Measurements from ENCODE around the gene KIDINS220. TPM values are rescaled to one million over a fixed set of nuclear protein-coding genes. Genes with fewer than 3 reads are reported as not detected.

KIDINS220 gene
- total RNA-seq (34.7 TPM), polyA plus RNA-seq (19.3 TPM)
- long read RNA-seq, donor 1: 0 reads
- long read RNA-seq, donor 2, partial matches to known transcripts: 0 of 2 reads
- long read RNA-seq, donor 2, other reads (novel, unspliced or antisense): 0 of 2 reads
- long read RNA-seq, donor 3: 0 reads
- long read RNA-seq, donor 4, partial matches to known transcripts: 0 of 1 reads
- long read RNA-seq, donor 4, other reads (novel, unspliced or antisense): 0 of 1 reads
- long read RNA-seq, donor 5, partial matches to known transcripts: 0 of 2 reads
- long read RNA-seq, donor 5, other reads (novel, unspliced or antisense): 0 of 2 reads
- long read RNA-seq, donor 6, partial matches to known transcripts: 0 of 1 reads
- long read RNA-seq, donor 6, other reads (novel, unspliced or antisense): 0 of 1 reads
- long read RNA-seq, donor 7, partial matches to known transcripts: 0 of 1 reads
- long read RNA-seq, donor 7, other reads (novel, unspliced or antisense): 0 of 1 reads
- long read RNA-seq, donor 8: 0 reads
- long read RNA-seq, donor 9, full-length matches to known transcripts: 2 of 2 reads
- long read RNA-seq, donor 9, partial matches to known transcripts: 0 of 2 reads
- long read RNA-seq, donor 9, other reads (novel, unspliced or antisense): 0 of 2 reads
- long read RNA-seq, donor 10, partial matches to known transcripts: 0 of 1 reads
- long read RNA-seq, donor 10, other reads (novel, unspliced or antisense): 0 of 1 reads

GRCh38 chr2:8836971-8837794, at the start of gene KIDINS220:
KIDINS220 (minus strand) TSS chr2:8837613; CDS start chr2:8827093, 10,520 bp downstream.
- WGBS: under 1% methylated on average over 67 of the region's 67 CpGs
- H3K4me1 ChIP-seq (ENCODE audit: control insufficient read depth in 2 of 2, insufficient read depth in 2 of 2, low read length in 2 of 2): peaks cover 12 to 19% of the 10 kb centered on the region in 2 donors
- DNase-seq (ENCODE audit: low read depth in 6 of 9, low spot score in 9 of 9): peak; percentile 65 to 92 (median 82)
- H3K27me3 ChIP-seq (ENCODE audit: control insufficient read depth in 2 of 2, insufficient read depth in 1 of 2, low read length in 1 of 2): no peaks in the 10 kb centered on the region
- no peaks in the 10 kb centered on the region for H3K36me3 ChIP-seq (ENCODE audit: control insufficient read depth in 2 of 2, insufficient read depth in 2 of 2, low read length in 1 of 2)
- peak within 1 kb of the TSS; percentile 76 to 89 for H3K27ac ChIP-seq (ENCODE audit: low read depth in 1 of 2, low read length in 1 of 2)
- H3K9me3 ChIP-seq (ENCODE audit: control insufficient read depth in 2 of 2, insufficient read depth in 1 of 2, low read length in 1 of 2): no peaks in the 10 kb centered on the region
- peak within 1 kb of the TSS; percentile 63 to 77 for H3K4me3 ChIP-seq (ENCODE audit: low read length in 2 of 2)

GRCh38 chr2:8886876-8887275, 49.5 kb upstream of the KIDINS220 start:
- peak in 1 of 9 donors; percentile 2 for DNase-seq (ENCODE audit: low read depth in 6 of 9, low spot score in 9 of 9)
- no peak overlapping the region for H3K27ac ChIP-seq (ENCODE audit: low read depth in 1 of 2, low read length in 1 of 2)

GRCh38 chr2:8886202-8886518, 48.7 kb upstream of the KIDINS220 start:
- H3K36me3 ChIP-seq (ENCODE audit: control insufficient read depth in 2 of 2, insufficient read depth in 2 of 2, low read length in 1 of 2): no peaks in the 10 kb centered on the region
- H3K27ac ChIP-seq (ENCODE audit: low read depth in 1 of 2, low read length in 1 of 2): no peak overlapping the region
- 94% methylated on average over 1 of the region's 1 CpG for WGBS
- H3K27me3 ChIP-seq (ENCODE audit: control insufficient read depth in 2 of 2, insufficient read depth in 1 of 2, low read length in 1 of 2): no peaks in the 10 kb centered on the region
- no peak for DNase-seq (ENCODE audit: low read depth in 6 of 9, low spot score in 9 of 9)
- H3K9me3 ChIP-seq (ENCODE audit: control insufficient read depth in 2 of 2, insufficient read depth in 1 of 2, low read length in 1 of 2): no peaks in the 10 kb centered on the region
- no peak overlapping the region for H3K4me3 ChIP-seq (ENCODE audit: low read length in 2 of 2)
- no peaks in the 10 kb centered on the region for H3K4me1 ChIP-seq (ENCODE audit: control insufficient read depth in 2 of 2, insufficient read depth in 2 of 2, low read length in 2 of 2)

More at GRCh38 chr2:8886876-8887275, 49.5 kb upstream of the KIDINS220 start:
- Histone ChIP-seq H3K4me1 (ENCODE audit: control insufficient read depth in 2 of 2, insufficient read depth in 2 of 2, low read length in 2 of 2) (no peaks in the 10 kb centered on the region), H3K9me3 (ENCODE audit: control insufficient read depth in 2 of 2, insufficient read depth in 1 of 2, low read length in 1 of 2) (no peaks in the 10 kb centered on the region), H3K27me3 (ENCODE audit: control insufficient read depth in 2 of 2, insufficient read depth in 1 of 2, low read length in 1 of 2) (no peaks in the 10 kb centered on the region), H3K4me3 (ENCODE audit: low read length in 2 of 2) (no peak overlapping the region), H3K36me3 (ENCODE audit: control insufficient read depth in 2 of 2, insufficient read depth in 2 of 2, low read length in 1 of 2) (no peaks in the 10 kb centered on the region)
- WGBS: 40% methylated on average over 2 of the region's 2 CpGs

GRCh38 chr2:8885449-8886201, 48.2 kb upstream of the KIDINS220 start:
- WGBS: 99% methylated on average over 7 of the region's 7 CpGs
- H3K4me1 ChIP-seq (ENCODE audit: control insufficient read depth in 2 of 2, insufficient read depth in 2 of 2, low read length in 2 of 2): no peaks in the 10 kb centered on the region
- H3K36me3 ChIP-seq (ENCODE audit: control insufficient read depth in 2 of 2, insufficient read depth in 2 of 2, low read length in 1 of 2): no peaks in the 10 kb centered on the region
- no peak overlapping the region for H3K4me3 ChIP-seq (ENCODE audit: low read length in 2 of 2)
- no peaks in the 10 kb centered on the region for H3K27me3 ChIP-seq (ENCODE audit: control insufficient read depth in 2 of 2, insufficient read depth in 1 of 2, low read length in 1 of 2)
- no peaks in the 10 kb centered on the region for H3K9me3 ChIP-seq (ENCODE audit: control insufficient read depth in 2 of 2, insufficient read depth in 1 of 2, low read length in 1 of 2)
- DNase-seq (ENCODE audit: low read depth in 6 of 9, low spot score in 9 of 9): no peak
- no peak overlapping the region for H3K27ac ChIP-seq (ENCODE audit: low read depth in 1 of 2, low read length in 1 of 2)

GRCh38 chr2:8884812-8885211, 47.4 kb upstream of the KIDINS220 start:
- H3K4me1 ChIP-seq (ENCODE audit: control insufficient read depth in 2 of 2, insufficient read depth in 2 of 2, low read length in 2 of 2): no peaks in the 10 kb centered on the region
- WGBS: 95% methylated on average over 4 of the region's 4 CpGs
- H3K4me3 ChIP-seq (ENCODE audit: low read length in 2 of 2): no peak overlapping the region
- H3K9me3 ChIP-seq (ENCODE audit: control insufficient read depth in 2 of 2, insufficient read depth in 1 of 2, low read length in 1 of 2): no peaks in the 10 kb centered on the region
- no peaks in the 10 kb centered on the region for H3K36me3 ChIP-seq (ENCODE audit: control insufficient read depth in 2 of 2, insufficient read depth in 2 of 2, low read length in 1 of 2)
- DNase-seq (ENCODE audit: low read depth in 6 of 9, low spot score in 9 of 9): no peak
- no peak overlapping the region for H3K27ac ChIP-seq (ENCODE audit: low read depth in 1 of 2, low read length in 1 of 2)
- H3K27me3 ChIP-seq (ENCODE audit: control insufficient read depth in 2 of 2, insufficient read depth in 1 of 2, low read length in 1 of 2): no peaks in the 10 kb centered on the region

- no peaks in the 10 kb centered on the region for H3K4me1 ChIP-seq (ENCODE audit: control insufficient read depth in 2 of 2, insufficient read depth in 2 of 2, low read length in 2 of 2)
- WGBS: 94% methylated on average over 5 of the region's 5 CpGs
- no peak overlapping the region for H3K4me3 ChIP-seq (ENCODE audit: low read length in 2 of 2)
- H3K27ac ChIP-seq (ENCODE audit: low read depth in 1 of 2, low read length in 1 of 2): no peak overlapping the region
- DNase-seq (ENCODE audit: low read depth in 6 of 9, low spot score in 9 of 9): peak in 3 of 9 donors; percentile 5 to 27 (median 12)
- H3K36me3 ChIP-seq (ENCODE audit: control insufficient read depth in 2 of 2, insufficient read depth in 2 of 2, low read length in 1 of 2): no peaks in the 10 kb centered on the region
- no peaks in the 10 kb centered on the region for H3K27me3 ChIP-seq (ENCODE audit: control insufficient read depth in 2 of 2, insufficient read depth in 1 of 2, low read length in 1 of 2)
- no peaks in the 10 kb centered on the region for H3K9me3 ChIP-seq (ENCODE audit: control insufficient read depth in 2 of 2, insufficient read depth in 1 of 2, low read length in 1 of 2)
These were observed 44.7 kb upstream of the KIDINS220 start for GRCh38 chr2:8882094-8882493.

- peaks cover 0 to 11% of the 10 kb centered on the region in 2 donors for H3K36me3 ChIP-seq (ENCODE audit: control insufficient read depth in 2 of 2, insufficient read depth in 2 of 2, low read length in 1 of 2)
- 97% methylated on average over 4 of the region's 4 CpGs for WGBS
These were observed 40.5 kb upstream of the KIDINS220 start for GRCh38 chr2:8877894-8878293.

GRCh38 chr2:8877332-8877731, 39.9 kb upstream of the KIDINS220 start:
- H3K4me1 ChIP-seq (ENCODE audit: control insufficient read depth in 2 of 2, insufficient read depth in 2 of 2, low read length in 2 of 2): no peaks in the 10 kb centered on the region
- H3K9me3 ChIP-seq (ENCODE audit: control insufficient read depth in 2 of 2, insufficient read depth in 1 of 2, low read length in 1 of 2): no peaks in the 10 kb centered on the region
- no peak overlapping the region for H3K4me3 ChIP-seq (ENCODE audit: low read length in 2 of 2)
- WGBS: 95% methylated on average over 4 of the region's 4 CpGs
- no peaks in the 10 kb centered on the region for H3K27me3 ChIP-seq (ENCODE audit: control insufficient read depth in 2 of 2, insufficient read depth in 1 of 2, low read length in 1 of 2)
- H3K27ac ChIP-seq (ENCODE audit: low read depth in 1 of 2, low read length in 1 of 2): no peak overlapping the region
- DNase-seq (ENCODE audit: low read depth in 6 of 9, low spot score in 9 of 9): no peak
- peaks cover 0 to 11% of the 10 kb centered on the region in 2 donors for H3K36me3 ChIP-seq (ENCODE audit: control insufficient read depth in 2 of 2, insufficient read depth in 2 of 2, low read length in 1 of 2)

More at GRCh38 chr2:8877894-8878293, 40.5 kb upstream of the KIDINS220 start:
- H3K27me3 ChIP-seq (ENCODE audit: control insufficient read depth in 2 of 2, insufficient read depth in 1 of 2, low read length in 1 of 2): no peaks in the 10 kb centered on the region
- no peaks in the 10 kb centered on the region for H3K4me1 ChIP-seq (ENCODE audit: control insufficient read depth in 2 of 2, insufficient read depth in 2 of 2, low read length in 2 of 2)
- H3K27ac ChIP-seq (ENCODE audit: low read depth in 1 of 2, low read length in 1 of 2): no peak overlapping the region
- H3K9me3 ChIP-seq (ENCODE audit: control insufficient read depth in 2 of 2, insufficient read depth in 1 of 2, low read length in 1 of 2): no peaks in the 10 kb centered on the region
- DNase-seq (ENCODE audit: low read depth in 6 of 9, low spot score in 9 of 9): no peak
- H3K4me3 ChIP-seq (ENCODE audit: low read length in 2 of 2): no peak overlapping the region

Data from thymus (tissue), 14 donors.